ENCODE measurements around the gene CD200.

CD200 gene

DNA sequence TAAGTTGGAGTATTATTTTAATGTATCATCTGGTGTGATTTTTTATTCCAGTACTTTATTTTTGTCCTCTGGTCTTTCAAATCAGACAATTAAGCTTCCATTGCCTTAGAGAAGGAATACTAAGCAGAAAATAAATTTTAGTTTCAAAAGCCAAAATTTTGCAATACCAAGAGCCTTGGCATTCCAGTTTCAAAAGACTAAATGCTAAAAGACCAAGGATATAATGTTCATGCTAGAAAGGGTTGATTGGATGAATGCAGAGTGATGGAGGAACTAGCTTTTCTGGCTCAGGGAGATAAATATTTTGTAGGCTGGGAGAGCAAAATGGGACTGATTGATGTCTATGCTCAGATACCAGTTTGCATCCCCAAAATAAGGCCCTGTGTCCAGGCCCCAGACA is 6.2 kb downstream of the CD200 start:
- no peak overlapping the region for H3K27ac ChIP-seq
- TF ChIP-seq, protein P1, sequence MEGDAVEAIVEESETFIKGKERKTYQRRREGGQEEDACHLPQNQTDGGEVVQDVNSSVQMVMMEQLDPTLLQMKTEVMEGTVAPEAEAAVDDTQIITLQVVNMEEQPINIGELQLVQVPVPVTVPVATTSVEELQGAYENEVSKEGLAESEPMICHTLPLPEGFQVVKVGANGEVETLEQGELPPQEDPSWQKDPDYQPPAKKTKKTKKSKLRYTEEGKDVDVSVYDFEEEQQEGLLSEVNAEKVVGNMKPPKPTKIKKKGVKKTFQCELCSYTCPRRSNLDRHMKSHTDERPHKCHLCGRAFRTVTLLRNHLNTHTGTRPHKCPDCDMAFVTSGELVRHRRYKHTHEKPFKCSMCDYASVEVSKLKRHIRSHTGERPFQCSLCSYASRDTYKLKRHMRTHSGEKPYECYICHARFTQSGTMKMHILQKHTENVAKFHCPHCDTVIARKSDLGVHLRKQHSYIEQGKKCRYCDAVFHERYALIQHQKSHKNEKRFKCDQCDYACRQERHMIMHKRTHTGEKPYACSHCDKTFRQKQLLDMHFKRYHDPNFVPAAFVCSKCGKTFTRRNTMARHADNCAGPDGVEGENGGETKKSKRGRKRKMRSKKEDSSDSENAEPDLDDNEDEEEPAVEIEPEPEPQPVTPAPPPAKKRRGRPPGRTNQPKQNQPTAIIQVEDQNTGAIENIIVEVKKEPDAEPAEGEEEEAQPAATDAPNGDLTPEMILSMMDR (IDR thresholded peaks at IDR 0.05), result no peak
- no peak for TF ChIP-seq ZFX (IDR thresholded peaks at IDR 0.05; ENCODE audit: borderline replicate concordance)

DNA sequence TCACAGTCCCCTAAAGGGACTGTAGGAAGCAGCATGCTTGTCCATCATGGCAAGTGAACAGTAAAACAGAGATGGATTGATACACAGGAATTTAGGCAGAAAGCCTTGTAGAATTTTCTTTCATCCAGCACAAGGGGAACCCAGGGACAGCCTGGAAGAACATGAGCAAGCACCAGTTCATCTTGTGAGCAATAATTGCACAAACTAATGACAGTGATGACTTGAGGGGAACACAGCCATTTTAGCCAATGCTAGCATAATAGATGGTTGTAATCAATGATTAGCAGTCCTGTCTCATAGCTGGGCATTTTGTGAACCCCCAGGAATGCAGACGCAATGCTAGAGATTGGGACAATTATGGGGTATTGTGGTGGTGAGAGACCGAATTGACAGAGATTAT is 6.7 kb downstream of the CD200 start:
- TF ChIP-seq ZFX (IDR thresholded peaks at IDR 0.05; ENCODE audit: borderline replicate concordance), result no peak
- TF ChIP-seq, protein P1 (IDR thresholded peaks at IDR 0.05), result no peak
- no peak overlapping the region for H3K27ac ChIP-seq

DNA sequence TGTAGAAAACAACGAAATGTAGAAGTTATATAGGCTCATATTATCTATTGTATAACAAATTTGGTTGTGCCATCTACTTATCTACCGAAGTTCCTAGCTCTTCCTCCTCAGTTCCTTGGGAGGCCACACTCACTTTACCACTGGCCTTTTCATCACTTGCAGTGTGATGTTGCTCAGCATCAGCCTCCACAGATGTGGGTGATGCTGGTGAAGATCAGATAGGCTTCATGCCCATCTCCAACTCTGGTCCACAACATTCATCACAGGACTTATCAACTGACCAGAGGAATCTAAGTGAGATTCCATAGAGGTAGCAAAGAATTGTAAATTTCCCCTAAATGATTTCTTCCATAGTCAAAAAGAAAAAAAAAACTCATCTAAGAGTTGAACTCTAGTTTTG is 8.4 kb downstream of the CD200 start:
- TF ChIP-seq, protein P1 (IDR thresholded peaks at IDR 0.05), result no peak
- TF ChIP-seq ZFX (IDR thresholded peaks at IDR 0.05; ENCODE audit: borderline replicate concordance), result no peak
- no peak overlapping the region for H3K27ac ChIP-seq

DNA sequence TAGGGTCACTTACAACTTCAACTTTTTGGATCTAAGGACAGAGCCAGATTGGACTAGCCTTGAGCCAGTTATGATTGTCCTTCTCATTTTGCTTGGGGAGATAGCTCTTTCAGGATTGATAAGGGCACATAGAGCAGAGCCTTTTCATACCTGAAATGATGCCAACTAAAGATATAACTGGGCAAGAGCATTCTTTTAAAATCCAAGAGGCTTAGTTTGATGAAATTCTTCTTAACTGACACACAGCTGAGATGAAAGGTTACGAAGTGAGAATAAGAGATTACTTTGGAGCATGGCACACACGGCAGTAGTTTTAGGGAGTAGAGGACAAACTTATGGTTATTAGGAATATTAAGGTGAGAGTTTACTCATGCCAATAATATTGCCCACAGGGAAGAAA is 12.7 kb downstream of the CD200 start:
- TF ChIP-seq, protein P1 (IDR thresholded peaks at IDR 0.05), result no peak
- no peak for TF ChIP-seq ZFX (IDR thresholded peaks at IDR 0.05; ENCODE audit: borderline replicate concordance)
- no peak overlapping the region for H3K27ac ChIP-seq

DNA sequence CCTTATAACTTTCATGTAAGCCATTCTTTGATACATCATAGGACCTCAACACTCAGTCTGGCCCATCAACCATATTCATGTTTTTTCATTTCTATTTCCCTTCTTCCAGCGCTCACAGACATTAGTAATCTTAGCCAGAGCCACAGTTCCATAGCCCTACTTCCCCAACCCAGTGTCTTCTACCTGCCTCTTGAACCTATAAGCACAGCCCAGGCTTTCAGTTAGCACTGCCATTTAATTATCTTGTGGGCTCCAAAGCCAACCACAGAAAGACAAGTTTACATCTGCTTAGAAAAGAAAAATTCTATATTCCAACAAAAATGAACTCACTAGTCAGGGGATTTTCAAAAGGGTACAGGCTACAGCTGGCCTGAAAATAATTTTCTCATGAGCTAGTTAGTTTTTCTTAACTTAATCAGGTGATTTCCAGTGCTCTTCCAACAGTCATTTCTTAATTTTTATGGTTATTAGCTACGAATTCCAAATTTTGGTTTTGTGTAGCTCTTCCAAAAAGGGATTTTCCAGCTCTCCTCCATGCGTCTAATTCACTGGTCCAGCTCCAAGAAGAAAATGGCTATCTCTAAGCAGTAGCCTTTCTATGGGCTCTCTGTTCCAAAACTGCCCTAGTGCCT is 13.7 kb downstream of the CD200 start:
- no peak overlapping the region for H3K27ac ChIP-seq
- TF ChIP-seq ZFX (IDR thresholded peaks at IDR 0.05; ENCODE audit: borderline replicate concordance), result no peak
- TF ChIP-seq, protein P1 (IDR thresholded peaks at IDR 0.05), result no peak

DNA sequence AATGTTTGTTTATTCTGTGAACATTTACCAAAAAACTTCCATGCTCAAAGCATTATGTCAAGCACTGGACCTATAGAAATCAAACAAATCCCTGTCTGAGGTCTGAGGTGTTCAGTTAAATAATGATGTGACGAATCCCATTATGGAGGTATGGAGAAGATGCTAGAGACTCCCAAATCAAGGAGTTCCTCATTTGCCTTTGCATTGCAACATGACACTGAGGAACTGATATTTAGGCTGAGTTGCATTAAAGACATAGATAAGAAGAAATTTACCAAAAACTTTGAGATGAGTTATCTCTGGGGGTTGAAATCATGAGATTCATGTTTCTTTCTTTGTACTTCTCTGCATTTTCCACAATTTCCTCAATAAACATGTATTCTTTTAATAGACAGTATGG is 16.0 kb downstream of the CD200 start:
- TF ChIP-seq, protein P1 (IDR thresholded peaks at IDR 0.05), result no peak
- no peak for TF ChIP-seq ZFX (IDR thresholded peaks at IDR 0.05; ENCODE audit: borderline replicate concordance)
- H3K27ac ChIP-seq, result no peak overlapping the region

DNA sequence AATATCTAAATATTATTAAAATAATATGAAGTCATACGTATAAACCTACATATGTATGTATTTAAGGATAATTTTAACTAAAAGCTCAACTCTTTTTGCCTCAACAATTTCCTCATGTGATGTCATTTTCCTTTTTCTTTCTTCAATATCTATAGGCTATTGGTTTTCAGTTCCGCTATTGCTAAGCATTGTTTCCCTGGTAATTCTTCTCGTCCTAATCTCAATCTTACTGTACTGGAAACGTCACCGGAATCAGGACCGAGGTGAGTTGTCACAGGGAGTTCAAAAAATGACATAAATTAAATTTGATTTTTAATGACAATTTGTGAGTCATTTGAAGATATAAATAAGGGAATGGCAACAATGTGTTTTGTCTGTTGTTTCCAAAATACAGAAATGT is 16.6 kb downstream of the CD200 start:
- H3K27ac ChIP-seq, result no peak overlapping the region
- TF ChIP-seq ZFX (IDR thresholded peaks at IDR 0.05; ENCODE audit: borderline replicate concordance), result no peak
- TF ChIP-seq, protein P1 (IDR thresholded peaks at IDR 0.05), result no peak
